GM23338 (cell line): ENCODE measurements around the gene DMD. TPM values are rescaled to one million over a fixed set of nuclear protein-coding genes. Genes with fewer than 3 reads are reported as not detected.

Experiments
- ATAC-seq: fragments of 200-7000 bp; cut with Tn5 transposase; 3 replicates; pipeline ENCODE4 v1.9.1; 2020
- DNase-seq: peaks from one replicate; pipeline ENCODE4 v3.0.0-alpha.2; 2015; ENCODE audit warnings: low spot score
- H2AFZ ChIP-seq: fragments of 200-600 bp; sonication (generic); 2 replicates; pipeline ENCODE4 v1.8.0; 2016; ENCODE audit warnings: antibody characterized with exemption, mild to moderate bottlenecking, moderate library complexity
- H3F3A ChIP-seq: fragments of 200-600 bp; sonication (generic); replicated peaks from 2 replicates; pipeline ENCODE4 v1.8.0; 2017; ENCODE audit warnings: antibody characterized with exemption, mixed run types, low read depth
- H3K27ac ChIP-seq: fragments of 200-600 bp; sonication (generic); 2 replicates; pipeline ENCODE4 v1.6.1; 2016; ENCODE audit warnings: low read depth
- H3K27me3 ChIP-seq: fragments of 200-600 bp; sonication (generic); 2 replicates; pipeline ENCODE4 v1.8.0; 2016; ENCODE audit warnings: mild to moderate bottlenecking, mixed run types, moderate library complexity; ENCODE audit not compliant: insufficient read depth
- H3K36me3 ChIP-seq: fragments of 200-600 bp; sonication (generic); 2 replicates; pipeline ENCODE4 v1.8.0; 2016; ENCODE audit warnings: mild to moderate bottlenecking; ENCODE audit not compliant: insufficient read depth
- H3K4me1 ChIP-seq: fragments of 200-600 bp; sonication (generic); 2 replicates; pipeline ENCODE4 v1.8.0; 2016; ENCODE audit warnings: mild to moderate bottlenecking, moderate library complexity; ENCODE audit not compliant: insufficient read depth
- H3K4me2 ChIP-seq: fragments of 200-600 bp; sonication (generic); 2 replicates; pipeline ENCODE4 v1.7.1; 2017; ENCODE audit warnings: mixed run types
- H3K4me3 ChIP-seq: fragments of 200-600 bp; sonication (generic); 2 replicates; pipeline ENCODE4 v1.6.1; 2016; ENCODE audit warnings: mixed run types
- H3K79me2 ChIP-seq: fragments of 200-600 bp; sonication (generic); replicated peaks from 2 replicates; pipeline ENCODE4 v1.8.0; 2017; ENCODE audit warnings: mild to moderate bottlenecking; ENCODE audit not compliant: insufficient read depth
- H3K9me2 ChIP-seq: fragments of 200-600 bp; sonication (generic); 2 replicates; pipeline ENCODE4 v1.8.0; 2017; ENCODE audit not compliant: insufficient read depth
- H4K20me1 ChIP-seq: fragments of 200-600 bp; sonication (generic); replicated peaks from 2 replicates; pipeline ENCODE4 v1.8.0; 2017; ENCODE audit warnings: mild to moderate bottlenecking; ENCODE audit not compliant: insufficient read depth
- H3K27ac Mint-ChIP-seq: 2 replicates; pipeline ENCODE4 v1.8.0; 2020; ENCODE audit warnings: inconsistent platforms, mild to moderate bottlenecking, moderate library complexity, mixed read lengths
- H3K27me3 Mint-ChIP-seq: 3 replicates; pipeline ENCODE4 v1.8.0; 2022; ENCODE audit warnings: low read depth, mild to moderate bottlenecking, moderate library complexity, mixed read lengths, inconsistent platforms; ENCODE audit not compliant: insufficient read depth, poor library complexity
- H3K36me3 Mint-ChIP-seq: 3 replicates; pipeline ENCODE4 v1.8.0; 2021; ENCODE audit warnings: low read depth, mild to moderate bottlenecking, inconsistent platforms, moderate library complexity, mixed read lengths
- H3K4me1 Mint-ChIP-seq: 3 replicates; pipeline ENCODE4 v1.8.0; 2020; ENCODE audit warnings: mild to moderate bottlenecking, inconsistent platforms, mixed read lengths
- H3K4me3 Mint-ChIP-seq: 3 replicates; pipeline ENCODE4 v1.8.0; 2021; ENCODE audit warnings: moderate library complexity, mild to moderate bottlenecking, inconsistent platforms, mixed read lengths
- H3K9me3 Mint-ChIP-seq: 3 replicates; pipeline ENCODE4 v1.8.0; 2020; ENCODE audit warnings: moderate library complexity, mild to moderate bottlenecking, inconsistent platforms, mixed read lengths
- CREB1 ChIP-seq: fragments of 250-450 bp; sonication (Bioruptor Pico); IDR thresholded peaks from 2 replicates; pipeline ENCODE4 v1.5.0; 2020; ENCODE audit warnings: low read depth, mild to moderate bottlenecking, moderate library complexity
- EZH2 ChIP-seq: fragments of 200-600 bp; sonication (generic); IDR thresholded peaks from one replicate; pipeline ENCODE4 v1.8.0; 2017; ENCODE audit warnings: antibody characterized with exemption, mild to moderate bottlenecking, low read depth; ENCODE audit not compliant: unreplicated experiment
- EZH2phosphoT487 ChIP-seq: fragments of 200-600 bp; sonication (generic); IDR thresholded peaks from one replicate; pipeline ENCODE4 v1.8.1; 2018; ENCODE audit warnings: antibody characterized with exemption; ENCODE audit not compliant: unreplicated experiment
- JUNB ChIP-seq: IDR thresholded peaks from one replicate; pipeline ENCODE4 v1.6.1; 2016; ENCODE audit warnings: antibody characterized with exemption; ENCODE audit not compliant: unreplicated experiment
- NANOG ChIP-seq: IDR thresholded peaks from 2 replicates; pipeline ENCODE4 v1.6.1; 2016; ENCODE audit warnings: antibody characterized with exemption, borderline replicate concordance
- POLR2AphosphoS5 ChIP-seq: IDR thresholded peaks from 2 replicates; pipeline ENCODE4 v1.6.1; 2016; ENCODE audit warnings: antibody characterized with exemption, low read depth
- STAT1 ChIP-seq: IDR thresholded peaks from one replicate; pipeline ENCODE4 v1.6.1; 2016; ENCODE audit warnings: antibody characterized with exemption; ENCODE audit not compliant: unreplicated experiment
- ZNF114 ChIP-seq: fragments of 250-450 bp; sonication (Bioruptor Pico); IDR thresholded peaks from 2 replicates; pipeline ENCODE4 v1.5.0; 2020; ENCODE audit warnings: mild to moderate bottlenecking, moderate library complexity
- ZNF331 ChIP-seq: fragments of 250-450 bp; sonication (Bioruptor Pico); IDR thresholded peaks from 2 replicates; pipeline ENCODE4 v1.5.0; 2020; ENCODE audit warnings: low read depth, mild to moderate bottlenecking, moderate library complexity
- ZNF462 ChIP-seq: fragments of 250-450 bp; sonication (Bioruptor Pico); IDR thresholded peaks from 2 replicates; pipeline ENCODE4 v1.5.0; 2020; ENCODE audit warnings: mild to moderate bottlenecking, moderate library complexity
- polyA plus RNA-seq: library from polyadenylated mRNA; unstranded; fragments of >200 nt; fragmentation: Nextera tagmentation; extraction: Ambion mirVana; gene quantifications from 2 replicates; pipeline ENCODE4 v1.2.1, GENCODE V29; 2016
- total RNA-seq: library from RNA; depleted of rRNA; stranded (reverse); fragments of >200 nt; shearing (Covaris generic); gene quantifications from 2 replicates; pipeline ENCODE4 v1.2.3, GENCODE V29; 2014
- TF ChIP-seq, protein P1 (sequence below): IDR thresholded peaks from 2 replicates; pipeline ENCODE4 v1.6.1; 2016; ENCODE audit warnings: antibody characterized with exemption
- TF ChIP-seq, protein P2 (sequence below), 2 experiments: fragments of 200-600 bp in 1 of 2; sonication (generic) in 1 of 2; conservative IDR thresholded peaks; 2 replicates each; pipeline versions ENCODE4 v1.5.1 to v1.6.1; 2016 to 2017; ENCODE audit warnings: antibody characterized with exemption in 2 of 2, low read depth in 2 of 2, mild to moderate bottlenecking in 2 of 2, moderate library complexity in 1 of 2

The DMD gene
- total and polyA plus RNA-seq, 2 experiments from 2014 or later = 4.5 to 7.6 TPM

DNA sequence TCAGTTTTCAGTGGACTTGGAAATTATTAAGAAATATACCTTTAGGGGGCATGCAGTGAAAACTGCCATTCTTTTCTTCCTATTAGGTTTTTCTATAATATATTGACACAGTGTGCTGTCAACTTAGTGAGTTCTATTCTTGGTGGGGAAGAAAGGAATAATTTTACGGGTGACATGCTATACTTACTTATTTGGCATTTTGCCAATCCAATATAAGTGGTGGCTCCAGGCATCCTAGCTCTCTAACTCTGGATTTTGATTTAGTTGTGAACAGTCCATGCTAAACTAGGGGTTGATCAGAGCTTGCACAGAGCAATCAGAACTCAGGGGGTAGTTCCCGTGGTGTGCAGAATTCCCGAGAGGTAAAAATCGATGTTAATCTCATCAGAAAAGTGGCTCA, 1861.8 kb downstream of the DMD start (continued):
- TF ChIP-seq, protein P1, sequence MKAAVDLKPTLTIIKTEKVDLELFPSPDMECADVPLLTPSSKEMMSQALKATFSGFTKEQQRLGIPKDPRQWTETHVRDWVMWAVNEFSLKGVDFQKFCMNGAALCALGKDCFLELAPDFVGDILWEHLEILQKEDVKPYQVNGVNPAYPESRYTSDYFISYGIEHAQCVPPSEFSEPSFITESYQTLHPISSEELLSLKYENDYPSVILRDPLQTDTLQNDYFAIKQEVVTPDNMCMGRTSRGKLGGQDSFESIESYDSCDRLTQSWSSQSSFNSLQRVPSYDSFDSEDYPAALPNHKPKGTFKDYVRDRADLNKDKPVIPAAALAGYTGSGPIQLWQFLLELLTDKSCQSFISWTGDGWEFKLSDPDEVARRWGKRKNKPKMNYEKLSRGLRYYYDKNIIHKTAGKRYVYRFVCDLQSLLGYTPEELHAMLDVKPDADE = no peak
- TF ChIP-seq CREB1 (CRISPR knock-in tag) (no peak), ZNF114 (CRISPR knock-in tag) (no peak)

DNA sequence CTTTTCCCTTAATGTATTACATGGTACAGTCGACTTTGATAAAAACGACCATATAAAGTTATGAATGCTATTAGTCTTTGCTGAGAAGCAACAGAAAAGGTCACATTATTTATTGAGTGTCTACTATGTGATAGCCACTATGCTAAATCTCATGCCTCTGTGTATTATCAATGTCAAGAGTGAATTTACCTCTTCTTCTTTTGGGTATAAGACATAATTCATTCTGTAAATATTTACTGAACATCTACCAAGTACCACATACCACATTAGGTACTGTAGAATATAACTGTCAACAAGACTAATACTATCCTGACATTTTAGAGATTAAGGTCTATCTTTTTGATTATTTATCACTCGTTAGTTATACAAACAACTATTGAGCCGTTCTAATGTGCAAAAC, 1870.8 kb downstream of the DMD start:
- peaks cover 2% of the 10 kb centered on the region for H3K27me3 Mint-ChIP-seq
- DNase-seq (no peak), ATAC-seq (no peak)
- Histone ChIP-seq H4K20me1 (no peaks in the 10 kb centered on the region), H3K27me3 (no peaks in the 10 kb centered on the region), H3K36me3 (no peaks in the 10 kb centered on the region), H3K4me3 (no peak overlapping the region), H3K4me2 (no peak overlapping the region), H3K4me1 (no peaks in the 10 kb centered on the region), H3K9me2 (no peaks in the 10 kb centered on the region), H3F3A (no peaks in the 10 kb centered on the region), H2AFZ (no peak overlapping the region), H3K79me2 (no peaks in the 10 kb centered on the region), H3K27ac (no peak overlapping the region)
- no peaks in the 10 kb centered on the region for H3K9me3 Mint-ChIP-seq
- no peaks in the 10 kb centered on the region for H3K36me3 Mint-ChIP-seq
- peaks cover 4% of the 10 kb centered on the region; the same call in 2 of the 3 replicates for H3K4me1 Mint-ChIP-seq
- no peak overlapping the region for H3K4me3 Mint-ChIP-seq
- H3K27ac Mint-ChIP-seq = no peak overlapping the region
- TF ChIP-seq JUNB = no peak
- no peak for TF ChIP-seq ZNF331
- TF ChIP-seq ZNF462 (CRISPR knock-in tag) = no peak
- no peak for TF ChIP-seq NANOG
- no peak for TF ChIP-seq ZNF114 (CRISPR knock-in tag)
- TF ChIP-seq POLR2AphosphoS5 = no peak
- no peak for TF ChIP-seq STAT1
- TF ChIP-seq, protein P1 = no peak
- TF ChIP-seq EZH2 = no peak
- no peak for TF ChIP-seq EZH2phosphoT487
- TF ChIP-seq, protein P2, sequence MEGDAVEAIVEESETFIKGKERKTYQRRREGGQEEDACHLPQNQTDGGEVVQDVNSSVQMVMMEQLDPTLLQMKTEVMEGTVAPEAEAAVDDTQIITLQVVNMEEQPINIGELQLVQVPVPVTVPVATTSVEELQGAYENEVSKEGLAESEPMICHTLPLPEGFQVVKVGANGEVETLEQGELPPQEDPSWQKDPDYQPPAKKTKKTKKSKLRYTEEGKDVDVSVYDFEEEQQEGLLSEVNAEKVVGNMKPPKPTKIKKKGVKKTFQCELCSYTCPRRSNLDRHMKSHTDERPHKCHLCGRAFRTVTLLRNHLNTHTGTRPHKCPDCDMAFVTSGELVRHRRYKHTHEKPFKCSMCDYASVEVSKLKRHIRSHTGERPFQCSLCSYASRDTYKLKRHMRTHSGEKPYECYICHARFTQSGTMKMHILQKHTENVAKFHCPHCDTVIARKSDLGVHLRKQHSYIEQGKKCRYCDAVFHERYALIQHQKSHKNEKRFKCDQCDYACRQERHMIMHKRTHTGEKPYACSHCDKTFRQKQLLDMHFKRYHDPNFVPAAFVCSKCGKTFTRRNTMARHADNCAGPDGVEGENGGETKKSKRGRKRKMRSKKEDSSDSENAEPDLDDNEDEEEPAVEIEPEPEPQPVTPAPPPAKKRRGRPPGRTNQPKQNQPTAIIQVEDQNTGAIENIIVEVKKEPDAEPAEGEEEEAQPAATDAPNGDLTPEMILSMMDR (conservative IDR thresholded peaks at IDR 0.05; ENCODE audit: low read depth in 2 of 2) = no peak
